Omental fat pad (tissue), 4 donors: Measurements from ENCODE around the gene RBFA. TPM values are rescaled to one million over a fixed set of nuclear protein-coding genes. Genes with fewer than 3 reads are reported as not detected.

Experiments used
- ATAC-seq: fragments of 150-250 bp; one replicate; pipeline ENCODE4 v1.9.1; 2016; ENCODE audit warnings: mild to moderate bottlenecking, moderate library complexity; ENCODE audit not compliant: low FRiP score
- DNase-seq: peaks from one replicate; pipeline ENCODE4 v3.0.0-alpha.2; 2019; ENCODE audit warnings: low spot score
- CTCF ChIP-seq, 3 donors: fragments of 450-650 bp; IDR thresholded peaks; one replicate each; pipeline ENCODE4 v1.5.1; 2016 to 2017; ENCODE audit warnings: antibody characterized with exemption in 3 of 3, mild to moderate bottlenecking in 3 of 3, moderate library complexity in 2 of 3
- total RNA-seq, 4 donors: library from RNA; depleted of rRNA; stranded (reverse); fragments of >200 nt; gene quantifications; one replicate each; pipeline ENCODE4 v1.1.0, GENCODE V29; 2016

Gene RBFA
- total RNA-seq, 4 donors from 2014 or later, result 26.3 to 45.3 (median 32.8) TPM

- TF ChIP-seq CTCF (IDR thresholded peaks at IDR 0.05), result no peak
- DNase-seq (no peak), ATAC-seq (no peak)
Measured at GRCh38 chr18:80070825-80071224, 36.6 kb downstream of the RBFA start.

- DNase-seq (no peak), ATAC-seq (no peak)
- no peak for TF ChIP-seq CTCF (IDR thresholded peaks at IDR 0.05)
Measured at GRCh38 chr18:80074183-80074582, 39.9 kb downstream of the RBFA start.

GRCh38 chr18:80074697-80075096 is 40.5 kb downstream of the RBFA start:
- DNase-seq (no peak), ATAC-seq (no peak)
- no peak for TF ChIP-seq CTCF (IDR thresholded peaks at IDR 0.05)

- ATAC-seq (no peak), DNase-seq (no peak)
- no peak for TF ChIP-seq CTCF (IDR thresholded peaks at IDR 0.05)
Measured at GRCh38 chr18:80075940-80076339, 41.7 kb downstream of the RBFA start.

GRCh38 chr18:80076379-80076778 is 42.1 kb downstream of the RBFA start:
- no peak for TF ChIP-seq CTCF (IDR thresholded peaks at IDR 0.05)
- no peak for ATAC-seq
- no peak for DNase-seq

- TF ChIP-seq CTCF (IDR thresholded peaks at IDR 0.05), result no peak
- no peak for ATAC-seq
- no peak for DNase-seq
Measured at GRCh38 chr18:80077873-80078272, 43.6 kb downstream of the RBFA start.

Other genes starting within 250 kb of the RBFA start
- gene KCNG2, start 236.5 kb upstream of the RBFA start, total RNA-seq, result 1 to 10 TPM in 1 of 4 donors, under 1 TPM in 2, not detected in 1; 0.75 to 2.4 (median 0.96) TPM
- 100 to 1,000 TPM in 2 of 4 donors, 10 to 100 TPM in 2; 69.4 to 176 (median 103) TPM for gene SLC66A2, start 82.8 kb upstream of the RBFA start, total RNA-seq
- gene HSBP1L1, start 69.8 kb upstream of the RBFA start, total RNA-seq, result 10 to 100 TPM; 13.2 to 20.1 (median 17.3) TPM
- gene TXNL4A, start 45.9 kb upstream of the RBFA start, total RNA-seq, result 10 to 100 TPM; 18.0 to 47.6 (median 33.6) TPM
- gene ADNP2, start 74.8 kb downstream of the RBFA start, total RNA-seq, result 10 to 100 TPM; 13.2 to 22.6 (median 16.1) TPM
- gene PARD6G, start 213.1 kb downstream of the RBFA start, total RNA-seq, result 1 to 10 TPM; 2.1 to 8.5 (median 3.4) TPM